Lower leg skin (tissue), 4 donors: Measurements from ENCODE around the gene NDFIP1. TPM values are rescaled to one million over a fixed set of nuclear protein-coding genes. Genes with fewer than 3 reads are reported as not detected.

Experiments
- DNase-seq, 2 donors: peaks; one replicate each; pipeline ENCODE4 v3.0.0-alpha.2; 2019; ENCODE audit warnings: low spot score in 2 of 2
- H3K4me3 ChIP-seq: fragments of 200-600 bp; sonication (generic); 2 replicates; pipeline ENCODE4 v1.5.1; 2017; ENCODE audit warnings: mild to moderate bottlenecking, low read depth; ENCODE audit not compliant: poor library complexity, severe bottlenecking
- CTCF ChIP-seq, 3 donors: fragments of 450-650 bp; IDR thresholded peaks; one replicate each; pipeline ENCODE4 v1.5.1; 2016; ENCODE audit warnings: antibody characterized with exemption in 3 of 3, mild to moderate bottlenecking in 3 of 3, moderate library complexity in 2 of 3
- POLR2A ChIP-seq, 2 donors: fragments of 450-650 bp; IDR thresholded peaks; one replicate each; pipeline ENCODE4 v1.6.1; 2016 to 2017; ENCODE audit warnings: antibody characterized with exemption in 2 of 2, mild to moderate bottlenecking in 1 of 2, moderate library complexity in 1 of 2
- WGBS, 2 donors: methylation state at CpG; one replicate each; pipeline ENCODE4 v1.1.5; 2018; 5-methylcytosine and 5-hydroxymethylcytosine counted together
- intact Hi-C: fragments of 100-400 bp; cut with DNase I; formaldehyde crosslinking; loops from one replicate; pipeline ENCODE4 v1.15.0; 2023; ENCODE audit warnings: low total_unique reads
- total RNA-seq, 4 donors: library from RNA; depleted of rRNA; stranded (reverse); fragments of >200 nt; gene quantifications; one replicate each; pipeline ENCODE4 v1.1.0, GENCODE V29; 2016

The NDFIP1 gene
- total RNA-seq, 4 donors from 2014 or later, result 25.8 to 83.9 (median 56.6) TPM

DNA sequence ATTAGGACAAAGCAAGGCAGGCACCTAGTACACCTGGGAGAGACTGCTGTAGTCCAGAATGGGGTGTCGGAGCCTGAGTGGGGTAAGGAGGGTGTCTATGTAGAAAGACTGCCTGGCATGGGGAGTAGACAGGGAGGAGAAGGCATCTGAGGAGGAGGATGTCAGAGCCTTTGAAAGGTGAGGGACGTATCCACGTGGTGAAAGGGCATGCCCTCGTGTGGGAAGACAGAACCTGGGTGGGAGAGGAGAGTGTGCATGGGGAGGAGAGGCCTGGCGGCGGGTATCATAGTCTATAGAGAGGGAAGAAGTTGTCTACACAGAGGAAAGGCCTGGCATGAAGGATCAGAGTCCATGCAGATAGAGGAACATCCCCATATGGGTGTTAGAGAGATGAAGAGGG lies 91.8 kb downstream of the NDFIP1 start:
- no peak for DNase-seq
- no peak overlapping the region for H3K4me3 ChIP-seq
- 56 to 81% methylated on average over 6 of the region's 6 CpGs for WGBS, 2 donors
- no peak for TF ChIP-seq POLR2A (IDR thresholded peaks at IDR 0.05)
- no peak for TF ChIP-seq CTCF (IDR thresholded peaks at IDR 0.05)
- intact Hi-C loops, result no loop called here

DNA sequence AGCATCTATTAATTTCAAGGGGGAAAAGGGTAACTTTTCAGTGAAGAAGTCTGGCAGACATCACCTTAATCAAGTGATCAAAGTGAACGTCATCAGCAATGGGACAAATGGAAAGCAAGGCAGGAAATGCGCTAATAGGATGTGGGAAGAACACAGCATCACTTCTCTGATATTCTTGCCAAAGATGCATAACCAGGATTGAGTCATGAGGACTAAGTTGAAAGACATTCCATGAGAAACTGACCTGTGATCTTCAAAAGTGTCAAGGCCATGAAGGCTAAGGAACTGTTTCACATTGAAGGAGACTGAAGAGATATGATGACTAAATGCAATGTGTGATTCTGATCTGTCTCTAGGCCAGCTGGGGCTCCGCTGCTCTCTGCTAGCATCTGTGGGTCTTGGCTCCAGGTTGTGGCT lies 92.9 kb downstream of the NDFIP1 start:
- WGBS, 2 donors, result 84 to 87% methylated on average over 3 of the region's 3 CpGs
- intact Hi-C loops, result no loop called here
- no peak overlapping the region for H3K4me3 ChIP-seq
- TF ChIP-seq POLR2A (IDR thresholded peaks at IDR 0.05), result no peak
- TF ChIP-seq CTCF (IDR thresholded peaks at IDR 0.05), result no peak
- no peak for DNase-seq

- WGBS, 2 donors, result 78 to 90% methylated on average over 1 of the region's 1 CpG
- DNase-seq, result no peak
- no peak overlapping the region for H3K4me3 ChIP-seq
- intact Hi-C loops, result no loop called here
- TF ChIP-seq CTCF (IDR thresholded peaks at IDR 0.05), result no peak
- no peak for TF ChIP-seq POLR2A (IDR thresholded peaks at IDR 0.05)
Measured at GRCh38 chr5:142202282-142202681, 93.7 kb downstream of the NDFIP1 start.

Other genes starting within 250 kb of the NDFIP1 start
- gene PCDH1, start 230.4 kb upstream of the NDFIP1 start, total RNA-seq, result 100 to 1,000 TPM in 2 of 4 donors, 10 to 100 TPM in 2; 85.1 to 172 (median 119) TPM
- gene DELE1, start 184.9 kb upstream of the NDFIP1 start, total RNA-seq, result 10 to 100 TPM; 47.2 to 67.2 (median 49.2) TPM
- gene PCDH12, start 150.6 kb upstream of the NDFIP1 start, total RNA-seq, result 1 to 10 TPM in 1 of 4 donors, under 1 TPM in 3; 0.34 to 1.5 (median 0.54) TPM
- 10 to 100 TPM; 32.2 to 57.3 (median 48.8) TPM for gene RNF14, start 139.7 kb upstream of the NDFIP1 start, total RNA-seq
- gene GNPDA1, start 95.8 kb upstream of the NDFIP1 start, total RNA-seq, result 10 to 100 TPM; 16.9 to 40.7 (median 30.6) TPM
- gene SPRY4, start 216.2 kb downstream of the NDFIP1 start, total RNA-seq, result 10 to 100 TPM in 1 of 4 donors, 1 to 10 TPM in 3; 2.4 to 11.0 (median 6.0) TPM